IPS-18a (cell line): ENCODE measurements around the gene CLPSL2.

Experiments used
- H3K27ac ChIP-seq: one replicate; pipeline ENCODE4 v1.5.1; 2013; ENCODE audit warnings: low read length
- H3K27me3 ChIP-seq: one replicate; pipeline ENCODE4 v1.6.1; 2013; ENCODE audit warnings: mild to moderate bottlenecking, low read length; ENCODE audit not compliant: control insufficient read depth, insufficient read depth
- H3K36me3 ChIP-seq: one replicate; pipeline ENCODE4 v1.6.1; 2013; ENCODE audit warnings: low read depth, low read length; ENCODE audit not compliant: control insufficient read depth
- H3K4me1 ChIP-seq: one replicate; pipeline ENCODE4 v1.6.1; 2013; ENCODE audit warnings: low read depth, low read length; ENCODE audit not compliant: control insufficient read depth
- H3K4me3 ChIP-seq: one replicate; pipeline ENCODE4 v1.5.1; 2013; ENCODE audit warnings: low read length
- H3K9ac ChIP-seq: one replicate; pipeline ENCODE4 v1.6.1; 2013; ENCODE audit warnings: mild to moderate bottlenecking, low read length, moderate library complexity
- H3K9me3 ChIP-seq: one replicate; pipeline ENCODE4 v1.6.1; 2013; ENCODE audit warnings: low read depth, low read length; ENCODE audit not compliant: control insufficient read depth

Gene CLPSL2

GRCh38 chr6:35735452-35735851, 40.9 kb upstream of the CLPSL2 start:
- H3K27me3 ChIP-seq: no peaks in the 10 kb centered on the region
- no peak overlapping the region for H3K9ac ChIP-seq
- H3K9me3 ChIP-seq: no peaks in the 10 kb centered on the region
- peaks cover 40% of the 10 kb centered on the region for H3K4me1 ChIP-seq
- no peaks in the 10 kb centered on the region for H3K36me3 ChIP-seq
- H3K27ac ChIP-seq: no peak overlapping the region
- H3K4me3 ChIP-seq: no peak overlapping the region

DNA sequence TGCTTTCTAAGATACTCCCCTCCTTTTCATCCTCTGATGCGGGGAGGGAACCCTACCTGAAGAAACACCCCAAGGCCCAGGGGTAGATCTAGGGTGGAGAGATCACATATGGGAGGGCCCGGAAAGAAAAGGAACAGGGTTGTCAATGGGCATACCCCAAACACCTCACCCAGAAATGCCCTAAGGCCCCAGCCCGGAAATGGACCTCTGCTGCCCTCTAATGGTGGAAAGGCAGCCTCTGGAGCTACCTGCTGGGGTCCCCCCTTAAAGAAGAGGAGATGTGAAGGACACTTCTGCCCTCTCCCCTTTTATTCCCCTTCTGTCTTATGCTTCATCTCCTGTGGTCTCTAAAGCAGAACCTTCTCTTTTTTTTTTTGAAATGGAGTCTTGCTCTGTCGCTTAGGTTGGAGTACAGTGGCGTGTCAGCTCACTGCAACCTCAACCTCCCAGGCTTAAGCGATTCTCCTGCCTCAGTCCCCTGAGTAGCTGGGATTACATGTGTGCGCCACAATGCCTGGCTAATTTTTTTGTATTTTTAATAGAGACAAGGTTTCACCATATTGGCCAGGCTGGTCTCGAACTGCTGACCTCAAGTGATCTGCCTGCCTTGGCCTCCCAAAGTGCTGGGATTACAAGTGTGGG, 40.0 kb upstream of the CLPSL2 start:
- Histone ChIP-seq H3K27ac (no peak overlapping the region), H3K27me3 (no peaks in the 10 kb centered on the region), H3K36me3 (no peaks in the 10 kb centered on the region), H3K9me3 (no peaks in the 10 kb centered on the region), H3K9ac (no peak overlapping the region), H3K4me3 (no peak overlapping the region), H3K4me1 (peaks cover 45% of the 10 kb centered on the region)

GRCh38 chr6:35736982-35737412, 39.4 kb upstream of the CLPSL2 start, which contains the start of gene ARMC12:
Gene ARMC12, plus strand, starts transcription at chr6:35737032. Its CDS starts 77 bp downstream, at chr6:35737109.
- H3K27ac ChIP-seq: no peak within 1 kb of the TSS
- H3K9ac ChIP-seq: no peak within 1 kb of the TSS
- peaks cover 45% of the 10 kb centered on the region for H3K4me1 ChIP-seq

GRCh38 chr6:35737413-35738211, 38.8 kb upstream of the CLPSL2 start:
- Histone ChIP-seq H3K9ac (no peak overlapping the region), H3K27me3 (no peaks in the 10 kb centered on the region), H3K4me3 (no peak overlapping the region), H3K36me3 (no peaks in the 10 kb centered on the region), H3K4me1 (peaks cover 41% of the 10 kb centered on the region), H3K27ac (no peak overlapping the region), H3K9me3 (no peaks in the 10 kb centered on the region)

More at GRCh38 chr6:35736982-35737412, 39.4 kb upstream of the CLPSL2 start, which contains the start of gene ARMC12:
- H3K9me3 ChIP-seq: no peaks in the 10 kb centered on the region
- no peak within 1 kb of the TSS for H3K4me3 ChIP-seq
- no peaks in the 10 kb centered on the region for H3K27me3 ChIP-seq
- H3K36me3 ChIP-seq: no peaks in the 10 kb centered on the region

GRCh38 chr6:35739645-35740524, 36.5 kb upstream of the CLPSL2 start:
- peak overlapping the region; percentile 18 for H3K27ac ChIP-seq
- peak overlapping the region; percentile 44 for H3K9ac ChIP-seq
- H3K27me3 ChIP-seq: no peaks in the 10 kb centered on the region
- peak overlapping the region; percentile 23 for H3K4me3 ChIP-seq
- peaks cover 45% of the 10 kb centered on the region for H3K4me1 ChIP-seq
- H3K36me3 ChIP-seq: no peaks in the 10 kb centered on the region
- H3K9me3 ChIP-seq: no peaks in the 10 kb centered on the region

- Histone ChIP-seq H3K4me1 (peaks cover 39% of the 10 kb centered on the region), H3K27ac (no peak overlapping the region), H3K9ac (no peak overlapping the region), H3K9me3 (no peaks in the 10 kb centered on the region), H3K27me3 (no peaks in the 10 kb centered on the region), H3K36me3 (no peaks in the 10 kb centered on the region), H3K4me3 (no peak overlapping the region)
These were observed 33.6 kb upstream of the CLPSL2 start for GRCh38 chr6:35742842-35743241.

- H3K27me3 ChIP-seq: no peaks in the 10 kb centered on the region
- no peak overlapping the region for H3K9ac ChIP-seq
- H3K9me3 ChIP-seq: no peaks in the 10 kb centered on the region
- H3K36me3 ChIP-seq: no peaks in the 10 kb centered on the region
- H3K4me3 ChIP-seq: no peak overlapping the region
- H3K27ac ChIP-seq: no peak overlapping the region
- peaks cover 16% of the 10 kb centered on the region for H3K4me1 ChIP-seq
These were observed 30.9 kb upstream of the CLPSL2 start for GRCh38 chr6:35745509-35745908.

DNA sequence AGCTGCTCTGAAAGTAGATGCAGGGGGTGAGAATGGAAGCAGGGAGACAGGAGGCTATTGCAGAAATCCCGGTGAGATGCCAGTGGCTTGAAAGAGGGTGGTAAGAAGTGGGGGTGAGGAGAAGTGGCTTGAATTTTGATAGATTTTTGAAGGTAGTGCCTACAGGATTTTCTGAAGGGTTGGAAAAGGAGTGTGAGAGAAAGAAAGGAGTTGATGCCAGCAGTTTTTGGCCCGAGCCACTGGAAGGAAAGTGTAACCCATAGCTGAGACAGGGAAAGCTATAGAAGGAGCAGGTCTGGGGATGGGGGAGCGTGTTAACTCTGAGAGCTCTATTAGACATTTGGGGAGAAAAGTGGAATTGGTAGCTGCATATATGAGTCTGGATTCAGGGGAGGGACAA, 29.9 kb upstream of the CLPSL2 start:
- H3K9ac ChIP-seq: no peak overlapping the region
- no peaks in the 10 kb centered on the region for H3K36me3 ChIP-seq
- no peaks in the 10 kb centered on the region for H3K9me3 ChIP-seq
- no peak overlapping the region for H3K27ac ChIP-seq
- H3K4me3 ChIP-seq: no peak overlapping the region
- no peaks in the 10 kb centered on the region for H3K27me3 ChIP-seq
- peaks cover 8% of the 10 kb centered on the region for H3K4me1 ChIP-seq

GRCh38 chr6:35747877-35748276, 28.5 kb upstream of the CLPSL2 start:
- no peak overlapping the region for H3K9ac ChIP-seq
- H3K36me3 ChIP-seq: no peaks in the 10 kb centered on the region
- H3K4me3 ChIP-seq: no peak overlapping the region
- H3K27ac ChIP-seq: no peak overlapping the region
- H3K27me3 ChIP-seq: no peaks in the 10 kb centered on the region
- peaks cover 4% of the 10 kb centered on the region for H3K4me1 ChIP-seq
- no peaks in the 10 kb centered on the region for H3K9me3 ChIP-seq

DNA sequence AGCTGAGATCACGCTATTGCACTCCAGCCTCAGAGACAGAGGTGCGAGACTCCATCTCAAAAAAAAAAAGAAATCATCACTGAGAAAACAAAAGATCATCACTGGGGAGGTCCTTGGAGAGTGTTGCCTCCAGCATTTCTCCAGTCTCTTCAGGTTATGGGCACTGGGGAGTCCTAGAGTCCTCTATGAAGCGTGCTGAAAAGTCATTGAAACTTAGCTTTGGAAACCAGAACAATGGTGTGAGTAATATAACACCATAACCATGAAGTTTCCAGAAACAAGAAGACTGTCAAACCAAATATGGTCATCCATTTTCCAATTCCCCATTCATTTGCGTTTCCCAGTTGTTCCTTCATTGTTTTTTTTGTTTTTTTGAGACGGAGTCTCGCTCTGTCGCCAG, 25.8 kb upstream of the CLPSL2 start:
- no peak overlapping the region for H3K27ac ChIP-seq
- no peaks in the 10 kb centered on the region for H3K9me3 ChIP-seq
- H3K36me3 ChIP-seq: no peaks in the 10 kb centered on the region
- H3K27me3 ChIP-seq: no peaks in the 10 kb centered on the region
- no peak overlapping the region for H3K4me3 ChIP-seq
- H3K4me1 ChIP-seq: peaks cover 12% of the 10 kb centered on the region
- H3K9ac ChIP-seq: no peak overlapping the region

DNA sequence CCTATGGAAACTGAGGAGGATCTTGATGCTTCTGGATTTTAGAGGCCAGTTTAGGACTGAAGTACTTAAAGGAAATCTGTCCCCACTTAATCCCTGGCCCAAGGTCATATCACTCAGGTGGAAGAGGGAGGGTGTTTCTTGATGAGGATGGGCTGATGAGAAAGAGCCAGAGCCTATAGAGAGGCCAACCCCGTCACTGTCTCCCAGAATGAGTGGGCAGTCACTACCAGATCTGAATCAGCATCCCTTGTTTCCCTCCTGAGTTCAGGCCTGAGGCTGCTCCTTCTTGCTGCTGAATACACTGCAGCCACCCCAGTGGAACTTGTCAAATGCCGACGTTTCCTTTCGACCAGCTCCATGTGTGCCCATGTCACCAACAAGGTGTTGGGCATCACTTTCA, 24.8 kb upstream of the CLPSL2 start:
- Histone ChIP-seq H3K9me3 (no peaks in the 10 kb centered on the region), H3K36me3 (no peaks in the 10 kb centered on the region), H3K27ac (no peak overlapping the region), H3K4me3 (no peak overlapping the region), H3K27me3 (no peaks in the 10 kb centered on the region), H3K9ac (no peak overlapping the region), H3K4me1 (peaks cover 15% of the 10 kb centered on the region)
